AG04449 (cell line): Measurements from ENCODE around the gene TAS2R16.

ENCODE experiments used
- CTCF ChIA-PET: fragments of 350-600 bp; formaldehyde crosslinking; extraction: SDS; loops from one replicate; lab custom pipeline; 2021; ENCODE audit warnings: antibody characterized with exemption; lab: Yijun Ruan, JAX
- POLR2A ChIA-PET: fragments of 400-600, 350-600 bp; formaldehyde crosslinking; extraction: SDS; loops from one replicate; lab custom pipeline; 2020; ENCODE audit warnings: antibody characterized with exemption, inconsistent platforms; lab: Yijun Ruan, JAX
- DNase-seq: peaks from one replicate; pipeline ENCODE4 v3.0.0-alpha.2; 2010; ENCODE audit warnings: low read depth, low spot score
- H3K4me3 ChIP-seq: 2 replicates; pipeline ENCODE4 v1.5.1; 2011; ENCODE audit warnings: low read depth, mild to moderate bottlenecking, control low read depth, low read length
- TF ChIP-seq, protein P1 (sequence below): IDR thresholded peaks from one replicate; pipeline ENCODE4 v1.5.1; 2011; ENCODE audit warnings: mild to moderate bottlenecking, moderate library complexity, low read length, control low read depth, inconsistent platforms; ENCODE audit not compliant: insufficient read depth; ENCODE audit errors: missing control alignments

TAS2R16 gene

DNA sequence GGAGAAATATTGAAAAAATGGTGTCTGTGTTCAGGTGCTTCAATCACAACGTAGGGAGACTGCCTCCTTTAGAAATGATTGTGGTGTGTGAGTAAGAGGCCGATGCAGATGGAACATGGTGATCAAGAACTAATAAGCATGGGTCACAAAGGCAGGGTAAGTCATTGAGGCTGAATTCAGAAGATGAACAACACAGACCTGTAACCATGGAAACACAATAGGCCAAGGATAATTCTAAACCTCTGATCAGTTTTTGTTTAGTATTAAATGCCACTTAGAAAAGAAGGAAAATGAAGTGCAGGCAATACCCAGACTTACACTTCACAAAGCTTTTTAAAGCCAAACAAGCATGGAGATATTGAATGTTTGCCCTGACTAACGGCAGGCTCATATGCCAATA, 32.8 kb upstream of the TAS2R16 start:
- POLR2A ChIA-PET = no interaction called here

DNA sequence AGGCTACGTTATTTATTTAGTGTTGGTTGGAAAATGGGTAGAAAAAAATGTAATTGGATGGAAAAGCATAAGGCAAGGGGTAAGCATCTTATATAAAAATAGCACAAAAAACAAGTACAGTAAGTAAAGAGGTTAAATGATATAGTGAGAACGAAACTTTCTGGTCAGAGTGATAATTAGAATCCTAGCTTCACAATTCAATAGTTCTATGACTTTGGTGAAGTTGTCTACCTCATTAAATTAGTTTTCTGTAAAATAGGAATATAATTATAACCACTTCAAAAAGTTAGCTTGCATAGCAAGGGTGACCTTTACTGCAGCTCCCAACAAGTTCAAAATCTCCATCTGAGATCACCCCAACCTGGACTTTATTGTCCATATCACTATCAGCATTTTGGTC, 30.8 kb upstream of the TAS2R16 start:
- CTCF ChIA-PET = no interaction called here
- POLR2A ChIA-PET = no interaction called here
- H3K4me3 ChIP-seq = no peak overlapping the region
- DNase-seq = no peak
- TF ChIP-seq, protein P1, sequence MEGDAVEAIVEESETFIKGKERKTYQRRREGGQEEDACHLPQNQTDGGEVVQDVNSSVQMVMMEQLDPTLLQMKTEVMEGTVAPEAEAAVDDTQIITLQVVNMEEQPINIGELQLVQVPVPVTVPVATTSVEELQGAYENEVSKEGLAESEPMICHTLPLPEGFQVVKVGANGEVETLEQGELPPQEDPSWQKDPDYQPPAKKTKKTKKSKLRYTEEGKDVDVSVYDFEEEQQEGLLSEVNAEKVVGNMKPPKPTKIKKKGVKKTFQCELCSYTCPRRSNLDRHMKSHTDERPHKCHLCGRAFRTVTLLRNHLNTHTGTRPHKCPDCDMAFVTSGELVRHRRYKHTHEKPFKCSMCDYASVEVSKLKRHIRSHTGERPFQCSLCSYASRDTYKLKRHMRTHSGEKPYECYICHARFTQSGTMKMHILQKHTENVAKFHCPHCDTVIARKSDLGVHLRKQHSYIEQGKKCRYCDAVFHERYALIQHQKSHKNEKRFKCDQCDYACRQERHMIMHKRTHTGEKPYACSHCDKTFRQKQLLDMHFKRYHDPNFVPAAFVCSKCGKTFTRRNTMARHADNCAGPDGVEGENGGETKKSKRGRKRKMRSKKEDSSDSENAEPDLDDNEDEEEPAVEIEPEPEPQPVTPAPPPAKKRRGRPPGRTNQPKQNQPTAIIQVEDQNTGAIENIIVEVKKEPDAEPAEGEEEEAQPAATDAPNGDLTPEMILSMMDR = no peak

More for the DNA sequence above, 32.8 kb upstream of the TAS2R16 start:
- no peak for DNase-seq
- no peak overlapping the region for H3K4me3 ChIP-seq
- TF ChIP-seq, protein P1 = no peak
- CTCF ChIA-PET = no interaction called here

DNA sequence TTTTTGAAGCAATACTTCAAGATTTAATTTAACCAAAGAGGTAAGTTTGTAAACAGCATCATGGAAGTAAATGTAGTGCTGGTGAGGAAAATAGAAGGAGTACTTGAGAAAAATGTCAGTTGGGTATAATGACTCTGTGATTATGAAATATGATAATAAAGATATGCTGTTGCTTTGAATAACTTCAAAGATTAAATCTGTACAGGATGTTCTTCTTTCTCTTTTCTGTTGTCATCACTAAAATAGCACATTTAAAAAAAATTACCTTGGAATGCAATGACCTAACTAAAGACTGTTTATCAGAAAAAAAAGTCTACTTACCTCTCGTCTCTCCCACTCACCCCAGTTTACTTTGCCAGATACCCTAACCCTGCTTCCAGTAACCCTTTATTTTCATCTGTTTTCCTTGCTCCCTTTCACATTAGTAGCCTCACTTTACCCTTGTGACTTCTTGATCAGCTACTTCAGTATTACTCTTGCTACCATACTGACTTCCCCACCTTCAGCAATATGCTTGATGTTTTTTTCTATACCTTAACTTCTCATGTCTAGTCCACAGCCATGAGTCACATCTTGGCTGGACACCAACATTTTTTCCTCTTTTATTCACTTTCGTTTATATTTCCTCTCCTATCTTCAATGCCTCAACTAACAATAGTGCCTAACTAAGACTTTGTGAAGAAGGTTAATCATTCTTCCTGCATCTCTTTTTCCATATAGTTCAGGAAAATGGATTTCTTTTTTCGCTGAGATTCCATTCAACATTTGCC, 29.7 kb upstream of the TAS2R16 start:
- TF ChIP-seq, protein P1 = no peak
- no peak overlapping the region for H3K4me3 ChIP-seq
- CTCF ChIA-PET = no interaction called here
- no peak for DNase-seq
- POLR2A ChIA-PET = no interaction called here

DNA sequence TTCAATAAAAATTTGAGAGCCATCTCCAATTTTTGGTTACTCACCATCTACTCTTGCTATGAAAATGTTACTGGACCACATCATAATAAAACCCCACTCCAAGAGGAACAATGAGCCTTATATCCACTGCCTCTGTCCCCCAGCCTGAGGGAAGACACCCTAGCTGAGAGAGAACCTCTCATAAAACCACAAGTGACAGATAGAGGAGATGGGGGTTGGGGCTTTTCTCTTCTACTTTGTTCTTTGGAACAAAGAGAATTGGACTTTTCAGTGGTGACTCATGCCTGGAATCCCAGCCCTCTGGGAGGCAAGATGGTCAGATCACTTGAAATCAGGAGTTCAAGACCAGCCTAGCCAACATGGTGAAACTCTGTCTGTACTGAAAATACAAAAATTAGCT, 27.6 kb upstream of the TAS2R16 start:
- POLR2A ChIA-PET = no interaction called here
- CTCF ChIA-PET = no interaction called here
- TF ChIP-seq, protein P1 = no peak
- H3K4me3 ChIP-seq = no peak overlapping the region
- DNase-seq = no peak

DNA sequence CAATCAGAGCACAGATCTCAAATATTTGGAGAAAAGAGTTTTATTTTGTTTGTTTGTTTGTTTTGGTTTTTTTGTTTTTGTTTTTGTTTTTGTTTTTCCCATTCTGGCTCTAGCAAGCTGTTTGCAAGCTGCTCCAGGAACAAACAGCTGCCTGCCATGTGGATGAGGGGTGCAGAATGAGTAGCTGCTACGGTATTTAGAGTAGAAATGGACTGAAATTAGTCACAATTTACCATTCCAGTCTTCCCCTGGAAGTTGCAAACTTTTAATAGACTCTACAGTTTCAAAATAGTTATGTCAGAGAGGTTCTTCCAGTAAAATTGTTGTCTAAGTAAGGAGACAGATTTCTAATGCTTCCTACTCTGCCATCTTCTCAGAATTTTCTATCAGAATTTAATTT, 27.1 kb upstream of the TAS2R16 start:
- ChIA-PET POLR2A (no interaction called here), CTCF (no interaction called here)
- no peak for DNase-seq
- TF ChIP-seq, protein P1 = no peak
- H3K4me3 ChIP-seq = no peak overlapping the region

DNA sequence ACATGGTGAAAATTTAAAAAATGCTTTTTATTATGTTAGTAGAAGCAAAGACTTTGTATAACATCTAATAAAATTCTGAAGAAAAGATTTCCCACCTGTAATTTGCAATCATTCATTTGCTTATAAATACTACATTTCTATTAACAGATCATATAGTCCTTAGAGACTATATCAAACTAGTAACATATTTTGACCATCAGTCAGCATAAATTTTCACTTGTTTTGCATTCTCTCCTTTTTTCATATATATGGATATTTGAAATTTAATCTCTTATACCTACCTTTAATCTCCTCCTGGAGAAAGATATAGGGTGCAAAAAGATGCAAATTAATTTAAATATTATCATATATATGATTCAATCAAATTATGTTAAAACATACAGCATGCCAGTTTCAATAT, 16.9 kb upstream of the TAS2R16 start:
- CTCF ChIA-PET = no interaction called here
- POLR2A ChIA-PET = no interaction called here
- TF ChIP-seq, protein P1 = no peak
- DNase-seq = no peak
- no peak overlapping the region for H3K4me3 ChIP-seq
